GM21528 (cell line): ENCODE results near the gene ADAMTS17.
"Not testable (repeated sequence)": the region's sequence is repeated elsewhere in the genome, so short reads cannot be mapped to it uniquely, and the experiment has no call there.

Experiments used
- ATAC-seq: cut with Tn5 transposase; IDR thresholded peaks from one replicate; pipeline ENCODE4 v1.9.1; 2021; ENCODE audit warnings: mild to moderate bottlenecking, moderate library complexity; ENCODE audit not compliant: unreplicated experiment, low FRiP score

Gene ADAMTS17

GRCh38 chr15:100100926-100101325, 240.8 kb downstream of the ADAMTS17 start:
- ATAC-seq = no peak

- no peak for ATAC-seq
Observed at GRCh38 chr15:100099976-100100375, 241.8 kb downstream of the ADAMTS17 start.

GRCh38 chr15:100098705-100099104, 243.1 kb downstream of the ADAMTS17 start:
- ATAC-seq = no peak

GRCh38 chr15:100097342-100098127, 244.2 kb downstream of the ADAMTS17 start:
- no peak for ATAC-seq

- ATAC-seq = no peak
Observed at GRCh38 chr15:100096700-100097099, 245.1 kb downstream of the ADAMTS17 start.

GRCh38 chr15:100096248-100096600, 245.6 kb downstream of the ADAMTS17 start:
- no peak for ATAC-seq

GRCh38 chr15:100095541-100096247, 246.1 kb downstream of the ADAMTS17 start:
- no peak for ATAC-seq

GRCh38 chr15:100094127-100094510, 247.7 kb downstream of the ADAMTS17 start:
- no peak for ATAC-seq

- no peak for ATAC-seq
Observed at GRCh38 chr15:100093211-100094126, 248.3 kb downstream of the ADAMTS17 start.

- ATAC-seq = no peak
Observed at GRCh38 chr15:100092034-100092433, 249.7 kb downstream of the ADAMTS17 start.

- no peak for ATAC-seq
Observed at GRCh38 chr15:100090411-100090810, 251.4 kb downstream of the ADAMTS17 start.

GRCh38 chr15:100084042-100084821, 257.5 kb downstream of the ADAMTS17 start:
- ATAC-seq = not testable (repeated sequence)

- no peak for ATAC-seq
Observed at GRCh38 chr15:100083572-100083971, 258.2 kb downstream of the ADAMTS17 start.

GRCh38 chr15:100082761-100083402, 258.9 kb downstream of the ADAMTS17 start:
- no peak for ATAC-seq

GRCh38 chr15:100081454-100081853, 260.3 kb downstream of the ADAMTS17 start:
- no peak for ATAC-seq

- ATAC-seq = no peak
Observed at GRCh38 chr15:100078511-100079220, 263.1 kb downstream of the ADAMTS17 start.

GRCh38 chr15:100075229-100075628, 266.5 kb downstream of the ADAMTS17 start:
- no peak for ATAC-seq

GRCh38 chr15:100073982-100074381, 267.8 kb downstream of the ADAMTS17 start:
- ATAC-seq = no peak
